A549 (cell line): ENCODE measurements around the gene DNAH7.

Experiments
- CTCF ChIP-seq: fragments of >200 bp; sonication (Bioruptor Twin); formaldehyde crosslinking; IDR thresholded peaks from 3 replicates; pipeline ENCODE4 v1.5.1; 2016
- EP300 ChIP-seq, 2 experiments: fragments of >200 bp; sonication (Bioruptor Twin); formaldehyde crosslinking; IDR thresholded peaks; 2 replicates in 1 of 2; 3 replicates in 1 of 2; pipeline ENCODE4 v1.6.1; 2016 to 2017
- ZFP36 ChIP-seq: fragments of 450-650 bp; IDR thresholded peaks from 2 replicates; pipeline ENCODE4 v1.6.1; 2014; ENCODE audit warnings: borderline replicate concordance; ENCODE audit not compliant: partially characterized antibody

GRCh38 chr2:195830968-195831950 lies 237.4 kb downstream of the DNAH7 start:
- TF ChIP-seq EP300 (IDR thresholded peaks at IDR 0.05) (no peak), CTCF (no peak), ZFP36 (no peak)
